ENCODE results near the gene C1GALT1. TPM values are rescaled to one million over a fixed set of nuclear protein-coding genes. Genes with fewer than 3 reads are reported as not detected.

The C1GALT1 gene
- total and polyA plus RNA-seq, 4 donors: 27.6 to 36.1 (median 34.1) TPM

GRCh38 chr7:7210475-7211237 lies 28.3 kb downstream of the C1GALT1 start:
- peak in 1 of 6 donors; percentile 21 for DNase-seq (ENCODE audit: low read depth in 4 of 6, low spot score in 6 of 6)
- no peak overlapping the region for H3K27ac ChIP-seq (ENCODE audit: low read depth, low read length)

GRCh38 chr7:7212612-7213011 lies 30.3 kb downstream of the C1GALT1 start:
- Histone ChIP-seq H3K27me3 (ENCODE audit: control insufficient read depth, insufficient read depth, low read length) (no peaks in the 10 kb centered on the region), H3K9me3 (ENCODE audit: control insufficient read depth, insufficient read depth, low read length) (no peaks in the 10 kb centered on the region), H3K4me3 (ENCODE audit: low read depth, low read length) (no peak overlapping the region), H3K36me3 (ENCODE audit: control insufficient read depth, insufficient read depth, low read length) (peaks cover 3% of the 10 kb centered on the region), H3K27ac (ENCODE audit: low read depth, low read length) (no peak overlapping the region), H3K4me1 (ENCODE audit: control insufficient read depth, insufficient read depth, low read length) (peaks cover 2% of the 10 kb centered on the region)
- no peak for DNase-seq (ENCODE audit: low read depth in 4 of 6, low spot score in 6 of 6)
- no CpG with 5 or more reads among the region's 2 CpGs for WGBS (ENCODE audit: insufficient coverage)

More at GRCh38 chr7:7210475-7211237, 28.3 kb downstream of the C1GALT1 start:
- H3K4me3 ChIP-seq (ENCODE audit: low read depth, low read length): no peak overlapping the region
- H3K27me3 ChIP-seq (ENCODE audit: control insufficient read depth, insufficient read depth, low read length): no peaks in the 10 kb centered on the region
- H3K36me3 ChIP-seq (ENCODE audit: control insufficient read depth, insufficient read depth, low read length): no peaks in the 10 kb centered on the region
- 48% methylated on average over 7 of the region's 12 CpGs for WGBS (ENCODE audit: insufficient coverage)
- peaks cover 2% of the 10 kb centered on the region for H3K4me1 ChIP-seq (ENCODE audit: control insufficient read depth, insufficient read depth, low read length)
- peaks cover 2% of the 10 kb centered on the region for H3K9me3 ChIP-seq (ENCODE audit: control insufficient read depth, insufficient read depth, low read length)

GRCh38 chr7:7214398-7215347 lies 32.3 kb downstream of the C1GALT1 start:
- H3K4me1 ChIP-seq (ENCODE audit: control insufficient read depth, insufficient read depth, low read length): peaks cover 2% of the 10 kb centered on the region
- DNase-seq (ENCODE audit: low read depth in 4 of 6, low spot score in 6 of 6): no peak
- H3K27me3 ChIP-seq (ENCODE audit: control insufficient read depth, insufficient read depth, low read length): no peaks in the 10 kb centered on the region
- no peak overlapping the region for H3K4me3 ChIP-seq (ENCODE audit: low read depth, low read length)
- H3K9me3 ChIP-seq (ENCODE audit: control insufficient read depth, insufficient read depth, low read length): no peaks in the 10 kb centered on the region
- no peak overlapping the region for H3K27ac ChIP-seq (ENCODE audit: low read depth, low read length)
- WGBS (ENCODE audit: insufficient coverage): 96% methylated on average over 12 of the region's 13 CpGs
- peaks cover 3% of the 10 kb centered on the region for H3K36me3 ChIP-seq (ENCODE audit: control insufficient read depth, insufficient read depth, low read length)

GRCh38 chr7:7216279-7216678 lies 33.9 kb downstream of the C1GALT1 start:
- peaks cover 3% of the 10 kb centered on the region for H3K36me3 ChIP-seq (ENCODE audit: control insufficient read depth, insufficient read depth, low read length)
- no peak overlapping the region for H3K27ac ChIP-seq (ENCODE audit: low read depth, low read length)
- no peaks in the 10 kb centered on the region for H3K4me1 ChIP-seq (ENCODE audit: control insufficient read depth, insufficient read depth, low read length)
- no peak for DNase-seq (ENCODE audit: low read depth in 4 of 6, low spot score in 6 of 6)
- 70% methylated on average over 5 of the region's 6 CpGs for WGBS (ENCODE audit: insufficient coverage)
- no peaks in the 10 kb centered on the region for H3K27me3 ChIP-seq (ENCODE audit: control insufficient read depth, insufficient read depth, low read length)
- H3K4me3 ChIP-seq (ENCODE audit: low read depth, low read length): no peak overlapping the region
- H3K9me3 ChIP-seq (ENCODE audit: control insufficient read depth, insufficient read depth, low read length): no peaks in the 10 kb centered on the region

- Histone ChIP-seq H3K9me3 (ENCODE audit: control insufficient read depth, insufficient read depth, low read length) (no peaks in the 10 kb centered on the region), H3K4me1 (ENCODE audit: control insufficient read depth, insufficient read depth, low read length) (no peaks in the 10 kb centered on the region), H3K4me3 (ENCODE audit: low read depth, low read length) (no peak overlapping the region), H3K27ac (ENCODE audit: low read depth, low read length) (no peak overlapping the region), H3K36me3 (ENCODE audit: control insufficient read depth, insufficient read depth, low read length) (peaks cover 3% of the 10 kb centered on the region), H3K27me3 (ENCODE audit: control insufficient read depth, insufficient read depth, low read length) (no peaks in the 10 kb centered on the region)
- DNase-seq (ENCODE audit: low read depth in 4 of 6, low spot score in 6 of 6): no peak
Measured at GRCh38 chr7:7219216-7219615, 36.9 kb downstream of the C1GALT1 start.

- H3K27ac ChIP-seq (ENCODE audit: low read depth, low read length): no peak overlapping the region
- no peak overlapping the region for H3K4me3 ChIP-seq (ENCODE audit: low read depth, low read length)
- DNase-seq (ENCODE audit: low read depth in 4 of 6, low spot score in 6 of 6): no peak
Measured at GRCh38 chr7:7220821-7221220, 38.5 kb downstream of the C1GALT1 start.

GRCh38 chr7:7221599-7222038 lies 39.3 kb downstream of the C1GALT1 start:
- no peaks in the 10 kb centered on the region for H3K4me1 ChIP-seq (ENCODE audit: control insufficient read depth, insufficient read depth, low read length)
- H3K4me3 ChIP-seq (ENCODE audit: low read depth, low read length): no peak overlapping the region
- DNase-seq (ENCODE audit: low read depth in 4 of 6, low spot score in 6 of 6): no peak
- peaks cover 3% of the 10 kb centered on the region for H3K36me3 ChIP-seq (ENCODE audit: control insufficient read depth, insufficient read depth, low read length)
- H3K9me3 ChIP-seq (ENCODE audit: control insufficient read depth, insufficient read depth, low read length): no peaks in the 10 kb centered on the region
- H3K27me3 ChIP-seq (ENCODE audit: control insufficient read depth, insufficient read depth, low read length): no peaks in the 10 kb centered on the region
- 100% methylated on average over 1 of the region's 2 CpGs for WGBS (ENCODE audit: insufficient coverage)
- H3K27ac ChIP-seq (ENCODE audit: low read depth, low read length): no peak overlapping the region

More at GRCh38 chr7:7220821-7221220, 38.5 kb downstream of the C1GALT1 start:
- H3K9me3 ChIP-seq (ENCODE audit: control insufficient read depth, insufficient read depth, low read length): no peaks in the 10 kb centered on the region
- H3K4me1 ChIP-seq (ENCODE audit: control insufficient read depth, insufficient read depth, low read length): no peaks in the 10 kb centered on the region
- H3K27me3 ChIP-seq (ENCODE audit: control insufficient read depth, insufficient read depth, low read length): no peaks in the 10 kb centered on the region
- WGBS (ENCODE audit: insufficient coverage): no CpG with 5 or more reads among the region's 3 CpGs
- peaks cover 3% of the 10 kb centered on the region for H3K36me3 ChIP-seq (ENCODE audit: control insufficient read depth, insufficient read depth, low read length)

- H3K36me3 ChIP-seq (ENCODE audit: control insufficient read depth, insufficient read depth, low read length): no peaks in the 10 kb centered on the region
- H3K4me3 ChIP-seq (ENCODE audit: low read depth, low read length): no peak overlapping the region
- DNase-seq (ENCODE audit: low read depth in 4 of 6, low spot score in 6 of 6): no peak
- no peaks in the 10 kb centered on the region for H3K4me1 ChIP-seq (ENCODE audit: control insufficient read depth, insufficient read depth, low read length)
- no peaks in the 10 kb centered on the region for H3K9me3 ChIP-seq (ENCODE audit: control insufficient read depth, insufficient read depth, low read length)
- no peaks in the 10 kb centered on the region for H3K27me3 ChIP-seq (ENCODE audit: control insufficient read depth, insufficient read depth, low read length)
- no CpG with 5 or more reads among the region's 2 CpGs for WGBS (ENCODE audit: insufficient coverage)
- H3K27ac ChIP-seq (ENCODE audit: low read depth, low read length): no peak overlapping the region
Measured at GRCh38 chr7:7223250-7223649, 40.9 kb downstream of the C1GALT1 start.

GRCh38 chr7:7226407-7226806 lies 44.1 kb downstream of the C1GALT1 start:
- Histone ChIP-seq H3K36me3 (ENCODE audit: control insufficient read depth, insufficient read depth, low read length) (no peaks in the 10 kb centered on the region), H3K4me3 (ENCODE audit: low read depth, low read length) (no peak overlapping the region), H3K4me1 (ENCODE audit: control insufficient read depth, insufficient read depth, low read length) (no peaks in the 10 kb centered on the region), H3K9me3 (ENCODE audit: control insufficient read depth, insufficient read depth, low read length) (no peaks in the 10 kb centered on the region), H3K27me3 (ENCODE audit: control insufficient read depth, insufficient read depth, low read length) (no peaks in the 10 kb centered on the region), H3K27ac (ENCODE audit: low read depth, low read length) (no peak overlapping the region)
- WGBS (ENCODE audit: insufficient coverage): 94% methylated on average over 3 of the region's 5 CpGs
- DNase-seq (ENCODE audit: low read depth in 4 of 6, low spot score in 6 of 6): no peak

All from spinal cord (tissue), 10 donors.